Pulmonary artery endothelial cell (primary cell): ENCODE measurements around the gene WNT2B. TPM values are rescaled to one million over a fixed set of nuclear protein-coding genes. Genes with fewer than 3 reads are reported as not detected.

Experiments
- DNase-seq: peaks from one replicate; pipeline ENCODE4 v3.0.0-alpha.2; 2011; ENCODE audit warnings: low read depth, low spot score
- total RNA-seq: library from RNA; depleted of rRNA; stranded (reverse); fragments of >200 nt; gene quantifications from 2 replicates; pipeline ENCODE4 v1.2.3, GENCODE V29; 2014

The WNT2B gene
- total RNA-seq, 1 donor from 2014 or later: 1.3 TPM

- DNase-seq: no peak
These were observed 18.7 kb downstream of the WNT2B start for GRCh38 chr1:112527266-112528010.

GRCh38 chr1:112528076-112528475, 19.3 kb downstream of the WNT2B start:
- no peak for DNase-seq

DNA sequence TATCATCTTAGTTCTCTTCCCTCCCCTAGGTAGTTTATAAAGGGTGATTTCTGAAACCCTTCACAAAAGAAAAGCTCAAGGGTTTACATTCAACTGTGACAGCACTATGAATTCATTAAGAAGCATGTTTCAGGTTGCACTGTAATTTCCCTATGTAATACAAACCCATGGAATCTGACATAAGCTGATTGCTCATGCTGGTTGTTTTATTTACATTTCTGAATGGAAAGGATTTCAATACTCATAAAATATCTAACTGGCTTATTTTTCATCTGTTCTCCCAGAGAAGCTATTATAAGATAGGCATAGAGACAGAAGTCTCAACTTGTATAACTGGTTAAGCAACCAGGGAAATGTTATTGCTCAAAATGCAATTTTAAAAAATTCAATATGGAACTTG, 20.5 kb downstream of the WNT2B start:
- no peak for DNase-seq

- DNase-seq: no peak
These were observed 22.1 kb downstream of the WNT2B start for GRCh38 chr1:112530832-112531231.

GRCh38 chr1:112532064-112532463, 23.3 kb downstream of the WNT2B start:
- DNase-seq: no peak

DNA sequence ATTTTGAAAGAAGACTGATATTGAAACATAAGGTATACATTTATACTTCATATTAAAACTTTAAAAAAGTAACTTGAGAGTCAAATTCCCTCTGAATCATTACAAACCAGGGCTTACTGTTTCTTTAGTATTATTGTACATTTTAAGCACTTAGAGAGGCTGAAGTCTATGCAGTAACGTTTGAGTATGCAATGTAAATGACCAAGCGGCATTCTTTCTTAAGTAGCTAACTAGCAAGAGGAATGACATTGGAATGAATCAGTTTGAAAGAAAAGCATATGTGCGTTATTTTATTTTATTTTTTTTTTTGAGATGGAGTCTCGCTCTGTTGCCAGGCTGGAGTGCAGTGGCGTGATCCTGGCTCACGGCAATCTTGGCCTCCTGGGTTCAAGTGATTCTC, 24.3 kb downstream of the WNT2B start:
- DNase-seq: no peak

DNA sequence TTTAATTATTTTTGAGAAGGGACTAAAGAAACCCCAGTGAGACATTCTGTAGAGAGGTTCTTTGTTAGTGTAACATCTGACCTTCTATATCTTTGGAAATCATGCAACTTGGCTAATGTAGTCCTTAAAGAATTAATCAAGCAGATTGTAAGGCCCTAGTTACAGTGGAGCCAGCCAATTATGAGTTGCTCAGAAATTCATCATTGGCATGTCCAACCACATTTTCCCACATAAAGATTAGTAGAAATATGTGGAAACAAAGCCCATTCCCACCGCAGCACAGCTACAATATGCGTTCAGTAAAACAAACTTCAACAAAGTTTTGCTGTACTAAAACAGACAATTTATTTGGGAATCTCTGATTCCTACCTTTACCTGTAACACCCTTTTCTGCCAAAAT, 27.8 kb downstream of the WNT2B start:
- DNase-seq: no peak

GRCh38 chr1:112537456-112537855, 28.7 kb downstream of the WNT2B start:
- no peak for DNase-seq

DNA sequence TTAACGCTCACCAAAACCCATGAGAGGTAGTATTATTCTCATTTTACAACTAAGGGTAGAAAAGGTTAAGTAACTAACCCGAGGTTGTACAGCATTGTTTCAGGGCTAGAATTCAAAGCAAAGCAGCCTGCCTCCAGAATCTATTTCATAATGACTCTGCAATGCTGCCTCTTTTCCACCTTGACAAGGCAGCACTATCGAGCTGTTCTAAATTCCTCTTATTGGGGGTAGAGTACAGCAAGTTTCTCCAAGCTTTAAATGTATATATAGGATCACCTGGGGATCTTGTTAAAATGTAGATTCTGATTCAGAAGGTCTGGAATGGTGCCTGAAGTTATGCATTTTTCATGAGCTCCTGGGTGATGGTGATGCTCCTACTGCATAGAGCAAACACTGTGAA, 30.1 kb downstream of the WNT2B start:
- DNase-seq: no peak

GRCh38 chr1:112540226-112540794, 31.5 kb downstream of the WNT2B start:
- no peak for DNase-seq

GRCh38 chr1:112541299-112541698, 32.5 kb downstream of the WNT2B start:
- DNase-seq: no peak

DNA sequence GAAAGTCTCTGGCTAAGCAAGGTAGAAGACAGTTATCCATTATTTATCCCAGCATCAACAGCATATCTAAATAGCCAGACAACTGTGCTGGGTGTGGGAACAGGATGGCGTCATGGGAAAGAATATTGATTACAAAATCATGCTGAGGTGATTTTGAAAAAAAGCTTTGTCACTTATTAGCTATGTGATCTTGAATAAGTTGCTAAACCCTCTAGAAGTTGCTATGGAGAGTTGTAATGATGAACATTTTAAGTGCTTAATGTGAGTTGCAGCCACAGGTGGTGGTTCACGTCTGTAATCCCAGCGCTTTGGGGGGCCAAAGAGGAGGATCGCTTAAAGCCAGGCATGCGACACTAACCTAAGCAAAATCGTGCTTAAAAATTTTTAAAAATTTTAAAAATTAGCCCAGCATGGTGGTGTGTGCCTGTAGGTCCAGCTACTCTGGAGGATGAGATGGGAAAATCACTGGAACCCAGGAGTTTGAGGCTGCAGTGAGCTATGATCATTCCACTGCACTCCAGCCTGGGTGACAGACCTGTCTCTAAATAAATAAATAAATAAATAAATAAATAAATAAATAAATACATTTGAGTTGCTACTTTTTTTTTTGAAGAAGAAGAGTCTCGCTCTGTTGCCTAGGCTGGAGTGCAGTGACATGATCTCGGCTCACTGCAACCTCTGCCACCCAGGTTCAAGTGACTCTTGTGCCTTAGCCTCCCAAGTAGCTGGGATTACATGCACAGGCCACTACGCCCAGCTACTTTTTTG, 33.6 kb downstream of the WNT2B start:
- no peak for DNase-seq

- peak; percentile 68 for DNase-seq
These were observed 35.4 kb downstream of the WNT2B start for GRCh38 chr1:112544011-112544688.

DNA sequence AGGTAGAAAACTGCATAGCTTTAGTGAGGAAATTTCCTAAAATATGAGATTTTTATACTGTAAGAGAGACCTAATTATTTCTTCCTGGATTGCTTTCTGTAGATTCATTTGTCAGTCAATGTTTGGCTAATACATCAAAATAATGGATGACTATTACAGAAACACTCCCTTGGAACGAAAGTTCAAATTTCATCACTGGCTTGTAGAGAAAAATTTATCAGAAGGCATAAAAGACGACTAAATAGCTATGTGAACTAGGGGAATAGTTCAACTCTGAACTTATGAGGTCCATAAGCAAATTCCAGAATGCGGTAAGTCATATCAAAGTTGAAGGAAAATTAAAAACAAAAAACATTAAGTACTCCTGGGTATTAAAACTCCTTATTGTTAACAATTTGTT, 36.0 kb downstream of the WNT2B start:
- no peak for DNase-seq

GRCh38 chr1:112546076-112546475, 37.3 kb downstream of the WNT2B start:
- no peak for DNase-seq

- no peak for DNase-seq
These were observed 39.8 kb downstream of the WNT2B start for GRCh38 chr1:112548547-112548946.

DNA sequence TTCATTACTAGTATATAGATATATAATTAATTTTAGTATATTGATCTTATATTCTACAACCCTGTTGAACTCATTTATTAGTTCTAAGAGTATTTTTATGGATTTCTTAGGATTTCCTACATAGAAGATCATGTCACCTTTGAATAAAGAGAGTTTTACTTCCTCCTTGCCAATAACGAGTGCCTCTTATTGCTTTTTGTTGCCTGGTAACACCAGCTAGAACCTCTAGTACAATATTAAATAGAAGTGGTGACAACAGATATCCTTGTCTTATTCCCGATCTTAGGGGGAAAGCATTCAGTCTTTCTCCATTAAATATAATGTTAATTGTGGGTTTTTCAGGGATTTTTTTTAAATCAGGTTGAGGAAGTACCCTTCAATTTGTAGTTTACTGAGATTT, 40.8 kb downstream of the WNT2B start:
- no peak for DNase-seq

DNA sequence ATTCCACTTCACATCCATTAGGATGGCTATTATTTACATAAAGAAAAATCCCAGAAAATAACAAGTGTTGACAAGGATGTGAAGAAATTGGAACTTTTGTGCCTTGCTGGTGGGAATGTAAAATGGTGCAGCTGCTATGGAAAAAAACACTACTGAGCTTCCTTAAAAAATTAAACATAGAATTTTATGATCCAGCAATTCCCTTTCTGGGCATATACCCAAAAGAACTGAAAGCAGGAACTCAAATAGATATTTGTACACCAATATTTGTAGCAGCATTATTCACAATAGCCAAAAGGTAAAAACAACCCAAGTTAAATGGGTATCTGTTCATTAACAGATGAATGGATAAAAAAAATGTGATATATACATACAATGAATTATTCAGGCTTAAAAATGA, 45.6 kb downstream of the WNT2B start:
- DNase-seq: no peak

DNA sequence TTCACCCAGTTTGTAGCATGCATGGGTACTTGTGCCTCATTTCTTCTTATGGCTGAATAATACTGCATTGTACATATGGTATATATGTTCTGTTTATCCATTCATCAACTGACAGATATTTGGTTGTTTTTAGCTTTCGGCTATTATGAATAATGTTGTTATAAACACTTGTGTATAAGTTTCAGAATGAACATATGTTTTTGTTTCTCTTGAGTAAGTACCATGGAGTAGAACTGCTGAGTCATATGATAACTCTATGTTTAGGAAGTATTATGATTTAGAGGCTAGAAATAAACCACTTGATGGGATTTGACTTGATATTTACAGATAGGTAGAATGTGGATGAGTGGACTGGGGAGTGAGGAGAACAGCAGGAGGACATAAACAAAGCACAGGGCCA, 48.6 kb downstream of the WNT2B start:
- no peak for DNase-seq

DNA sequence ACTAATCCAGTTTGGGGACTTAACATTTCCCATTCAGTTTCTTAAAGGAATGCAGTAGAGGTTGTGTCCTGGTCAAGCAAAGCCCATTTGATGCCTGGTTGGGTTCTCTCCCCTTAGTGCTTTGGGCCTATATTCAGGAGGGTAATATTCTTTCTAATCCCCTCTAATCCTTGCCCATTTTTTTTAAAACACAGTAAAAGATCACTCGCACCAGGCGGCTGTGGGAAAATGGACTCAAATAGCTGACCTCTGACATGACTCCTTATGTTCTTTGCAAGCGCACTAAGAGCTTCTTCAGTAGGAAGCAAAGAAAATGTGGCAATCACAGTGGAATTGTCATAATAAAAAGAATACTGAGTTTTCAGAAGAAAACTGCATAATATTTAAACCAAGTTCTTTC, 49.9 kb downstream of the WNT2B start:
- no peak for DNase-seq

DNA sequence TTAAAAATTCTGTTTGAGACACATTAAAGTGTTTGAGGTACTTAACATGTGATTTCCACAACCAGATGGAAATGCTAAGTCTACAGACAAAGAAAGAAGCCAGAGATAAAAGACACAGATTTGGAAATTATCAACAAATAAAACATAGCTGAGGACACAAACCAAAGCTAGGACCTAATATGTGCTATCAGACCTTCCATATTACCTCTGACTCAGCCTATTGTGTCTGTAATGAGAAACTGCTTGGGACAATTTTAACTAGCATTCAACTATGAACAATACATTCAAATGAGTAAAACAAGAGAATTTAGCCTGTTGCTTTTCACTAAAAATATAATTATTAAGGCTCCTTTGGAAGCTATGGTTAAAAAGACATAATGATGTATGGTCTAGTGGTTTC, 54.6 kb downstream of the WNT2B start:
- no peak for DNase-seq

GRCh38 chr1:112564081-112564480, 55.3 kb downstream of the WNT2B start:
- no peak for DNase-seq
